ENCODE results near the gene FBXL7.

Gene FBXL7

GRCh38 chr5:15564957-15565356 lies 65.0 kb downstream of the FBXL7 start:
- Histone ChIP-seq H3K36me3 (no peaks in the 10 kb centered on the region), H3K9me3 (replicated peaks in 1 of 11) (peaks cover 0 to 7% (median 0%) of the 10 kb centered on the region in 11 experiments; a peak in 2 of 22 replicates), H3K4me1 (no peaks in the 10 kb centered on the region), H3K27me3 (no peaks in the 10 kb centered on the region), H3K27ac (no peak overlapping the region), H4K20me1 (no peaks in the 10 kb centered on the region), H3K9ac (no peak overlapping the region), H3K4me3 (no peak overlapping the region), H3K4me2 (no peak overlapping the region)
- TF ChIP-seq Cebpa-rat (IDR thresholded peaks at IDR 0.05), result no peak

- no peak overlapping the region for H3K4me2 ChIP-seq
- no peak overlapping the region for H3K27ac ChIP-seq
- H3K9me3 ChIP-seq (replicated peaks in 1 of 11), result peaks cover 0 to 7% (median 0%) of the 10 kb centered on the region in 11 experiments; a peak in 2 of 22 replicates
- no peaks in the 10 kb centered on the region for H3K36me3 ChIP-seq
- no peaks in the 10 kb centered on the region for H4K20me1 ChIP-seq
- H3K4me3 ChIP-seq, result no peak overlapping the region
- no peaks in the 10 kb centered on the region for H3K4me1 ChIP-seq
- no peak overlapping the region for H3K9ac ChIP-seq
- no peak for TF ChIP-seq Cebpa-rat (IDR thresholded peaks at IDR 0.05)
- no peaks in the 10 kb centered on the region for H3K27me3 ChIP-seq
These were observed 66.3 kb downstream of the FBXL7 start for GRCh38 chr5:15566306-15566705.

- H3K36me3 ChIP-seq, result no peaks in the 10 kb centered on the region
- H3K9me3 ChIP-seq (replicated peaks in 1 of 11), result peaks cover 0 to 3% (median 0%) of the 10 kb centered on the region in 11 experiments; a peak in 2 of 22 replicates
- H3K9ac ChIP-seq, result no peak overlapping the region
- no peaks in the 10 kb centered on the region for H3K4me1 ChIP-seq
- no peaks in the 10 kb centered on the region for H4K20me1 ChIP-seq
- no peak for TF ChIP-seq Cebpa-rat (IDR thresholded peaks at IDR 0.05)
- H3K27ac ChIP-seq, result no peak overlapping the region
- no peak overlapping the region for H3K4me2 ChIP-seq
- no peak overlapping the region for H3K4me3 ChIP-seq
- no peaks in the 10 kb centered on the region for H3K27me3 ChIP-seq
These were observed 66.8 kb downstream of the FBXL7 start for GRCh38 chr5:15566789-15567188.

DNA sequence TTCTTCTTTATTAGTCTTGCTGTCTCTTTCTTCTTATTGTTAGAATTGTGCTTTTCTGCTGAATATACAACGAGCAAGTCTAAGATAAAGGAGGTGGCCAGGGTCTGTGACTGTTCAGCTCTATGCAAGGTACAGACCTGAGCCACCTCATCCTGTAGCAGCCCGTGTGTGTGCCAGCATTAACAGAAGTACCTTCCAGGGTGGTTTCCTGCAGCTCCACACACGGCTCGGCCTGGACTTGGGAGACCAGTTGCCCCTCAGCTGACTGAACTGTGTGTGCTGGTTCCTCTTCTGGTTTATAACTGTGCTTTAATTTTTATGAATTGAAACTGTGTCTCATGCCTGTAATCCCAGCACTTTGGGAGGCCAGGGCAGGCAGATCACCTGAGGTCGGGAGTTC lies 70.5 kb downstream of the FBXL7 start:
- no peak for TF ChIP-seq Cebpa-rat (IDR thresholded peaks at IDR 0.05)
- H3K9ac ChIP-seq, result no peak overlapping the region
- no peaks in the 10 kb centered on the region for H3K27me3 ChIP-seq
- no peaks in the 10 kb centered on the region for H4K20me1 ChIP-seq
- H3K4me3 ChIP-seq, result no peak overlapping the region
- no peaks in the 10 kb centered on the region for H3K9me3 ChIP-seq (replicated peaks in 1 of 11)
- no peaks in the 10 kb centered on the region for H3K4me1 ChIP-seq
- H3K4me2 ChIP-seq, result no peak overlapping the region
- no peak overlapping the region for H3K27ac ChIP-seq
- no peaks in the 10 kb centered on the region for H3K36me3 ChIP-seq

DNA sequence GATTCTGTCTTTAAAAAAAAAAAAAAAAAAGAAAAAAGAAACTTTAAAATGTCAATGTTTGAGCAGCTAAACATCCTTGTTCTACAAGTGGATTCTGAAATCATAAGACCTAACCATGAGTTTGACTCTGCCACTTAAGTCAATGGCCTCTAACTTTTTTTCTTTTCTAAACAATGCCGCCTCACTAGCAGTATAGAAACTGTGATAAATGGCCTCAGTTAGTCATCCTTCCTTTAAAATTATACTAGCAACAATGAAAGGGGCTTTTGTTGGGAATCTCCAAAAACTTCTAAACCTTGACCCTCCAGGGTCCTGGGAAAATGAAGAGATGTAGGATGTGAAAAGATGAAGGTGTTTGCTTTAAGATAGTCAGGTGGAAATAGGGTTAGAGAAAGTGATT lies 71.1 kb downstream of the FBXL7 start:
- no peaks in the 10 kb centered on the region for H3K4me1 ChIP-seq
- H3K27me3 ChIP-seq, result no peaks in the 10 kb centered on the region
- H3K27ac ChIP-seq, result no peak overlapping the region
- no peaks in the 10 kb centered on the region for H4K20me1 ChIP-seq
- H3K4me3 ChIP-seq, result no peak overlapping the region
- H3K4me2 ChIP-seq, result no peak overlapping the region
- H3K9me3 ChIP-seq (replicated peaks in 1 of 11), result no peaks in the 10 kb centered on the region
- H3K9ac ChIP-seq, result no peak overlapping the region
- TF ChIP-seq Cebpa-rat (IDR thresholded peaks at IDR 0.05), result no peak
- H3K36me3 ChIP-seq, result no peaks in the 10 kb centered on the region

- no peak overlapping the region for H3K4me2 ChIP-seq
- H3K27ac ChIP-seq, result no peak overlapping the region
- H3K4me3 ChIP-seq, result no peak overlapping the region
- no peaks in the 10 kb centered on the region for H3K27me3 ChIP-seq
- H3K9me3 ChIP-seq (replicated peaks in 1 of 11), result no peaks in the 10 kb centered on the region
- H3K4me1 ChIP-seq, result no peaks in the 10 kb centered on the region
- no peaks in the 10 kb centered on the region for H3K36me3 ChIP-seq
- H4K20me1 ChIP-seq, result no peaks in the 10 kb centered on the region
- H3K9ac ChIP-seq, result no peak overlapping the region
- TF ChIP-seq Cebpa-rat (IDR thresholded peaks at IDR 0.05), result no peak
These were observed 71.6 kb downstream of the FBXL7 start for GRCh38 chr5:15571618-15572017.

- Histone ChIP-seq H3K27me3 (no peaks in the 10 kb centered on the region), H3K27ac (no peak overlapping the region), H3K4me2 (no peak overlapping the region), H3K36me3 (no peaks in the 10 kb centered on the region), H4K20me1 (no peaks in the 10 kb centered on the region), H3K9me3 (replicated peaks in 1 of 11) (no peaks in the 10 kb centered on the region), H3K4me1 (no peaks in the 10 kb centered on the region), H3K9ac (no peak overlapping the region), H3K4me3 (no peak overlapping the region)
- no peak for TF ChIP-seq Cebpa-rat (IDR thresholded peaks at IDR 0.05)
These were observed 73.6 kb downstream of the FBXL7 start for GRCh38 chr5:15573590-15573989.

- Histone ChIP-seq H4K20me1 (no peaks in the 10 kb centered on the region), H3K4me1 (no peaks in the 10 kb centered on the region), H3K4me3 (no peak overlapping the region), H3K27ac (no peak overlapping the region), H3K36me3 (no peaks in the 10 kb centered on the region), H3K27me3 (no peaks in the 10 kb centered on the region), H3K4me2 (no peak overlapping the region), H3K9me3 (replicated peaks in 1 of 11) (no peaks in the 10 kb centered on the region), H3K9ac (no peak overlapping the region)
- TF ChIP-seq Cebpa-rat (IDR thresholded peaks at IDR 0.05), result no peak
These were observed 74.1 kb downstream of the FBXL7 start for GRCh38 chr5:15574128-15574527.

- Histone ChIP-seq H3K36me3 (no peaks in the 10 kb centered on the region), H3K4me1 (no peaks in the 10 kb centered on the region), H3K27me3 (no peaks in the 10 kb centered on the region), H3K9me3 (replicated peaks in 1 of 11) (no peaks in the 10 kb centered on the region), H3K27ac (no peak overlapping the region), H3K9ac (no peak overlapping the region), H4K20me1 (no peaks in the 10 kb centered on the region), H3K4me3 (no peak overlapping the region), H3K4me2 (no peak overlapping the region)
- TF ChIP-seq Cebpa-rat (IDR thresholded peaks at IDR 0.05), result no peak
These were observed 74.9 kb downstream of the FBXL7 start for GRCh38 chr5:15574806-15575325.

DNA sequence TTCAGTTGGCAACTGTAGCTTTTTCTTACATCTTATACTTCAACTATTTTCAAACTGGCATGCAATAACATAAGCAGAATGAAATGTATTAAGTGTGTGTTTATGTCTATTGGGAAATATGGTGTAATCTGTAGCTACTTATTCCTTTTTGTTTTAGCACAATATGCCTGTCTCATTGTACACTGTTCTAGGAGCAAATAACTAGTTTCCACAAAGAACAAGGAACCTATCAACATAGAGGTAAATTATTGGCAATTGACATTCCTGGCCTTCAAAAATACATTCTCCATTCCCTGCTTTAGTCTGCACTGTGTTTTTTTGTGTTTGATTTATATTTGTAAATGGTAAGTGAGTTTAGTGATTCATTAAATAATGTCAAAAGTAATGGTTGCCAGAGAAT lies 75.7 kb downstream of the FBXL7 start:
- Histone ChIP-seq H3K4me3 (no peak overlapping the region), H3K9ac (no peak overlapping the region), H3K36me3 (no peaks in the 10 kb centered on the region), H3K9me3 (replicated peaks in 1 of 11) (no peaks in the 10 kb centered on the region), H4K20me1 (no peaks in the 10 kb centered on the region; a peak in 1 of 22 replicates), H3K4me2 (no peak overlapping the region), H3K27me3 (no peaks in the 10 kb centered on the region), H3K4me1 (no peaks in the 10 kb centered on the region), H3K27ac (no peak overlapping the region)
- TF ChIP-seq Cebpa-rat (IDR thresholded peaks at IDR 0.05), result no peak
